ENCODE results near the gene ACAA1. TPM values are rescaled to one million over a fixed set of nuclear protein-coding genes. Genes with fewer than 3 reads are reported as not detected.
A peak's percentile ranks its signal among the peaks of the same experiment; 100 is the strongest.
"Not testable (repeated sequence)": the region's sequence is repeated elsewhere in the genome, so short reads cannot be mapped to it uniquely, and the experiment has no call there.

Gene ACAA1
- total and polyA plus RNA-seq, 10 of the 15 experiments (the other 5 are each of a cell fraction or from before 2014, with no cell fraction given), result 5.7 to 85.4 (median 60.6) TPM

DNA sequence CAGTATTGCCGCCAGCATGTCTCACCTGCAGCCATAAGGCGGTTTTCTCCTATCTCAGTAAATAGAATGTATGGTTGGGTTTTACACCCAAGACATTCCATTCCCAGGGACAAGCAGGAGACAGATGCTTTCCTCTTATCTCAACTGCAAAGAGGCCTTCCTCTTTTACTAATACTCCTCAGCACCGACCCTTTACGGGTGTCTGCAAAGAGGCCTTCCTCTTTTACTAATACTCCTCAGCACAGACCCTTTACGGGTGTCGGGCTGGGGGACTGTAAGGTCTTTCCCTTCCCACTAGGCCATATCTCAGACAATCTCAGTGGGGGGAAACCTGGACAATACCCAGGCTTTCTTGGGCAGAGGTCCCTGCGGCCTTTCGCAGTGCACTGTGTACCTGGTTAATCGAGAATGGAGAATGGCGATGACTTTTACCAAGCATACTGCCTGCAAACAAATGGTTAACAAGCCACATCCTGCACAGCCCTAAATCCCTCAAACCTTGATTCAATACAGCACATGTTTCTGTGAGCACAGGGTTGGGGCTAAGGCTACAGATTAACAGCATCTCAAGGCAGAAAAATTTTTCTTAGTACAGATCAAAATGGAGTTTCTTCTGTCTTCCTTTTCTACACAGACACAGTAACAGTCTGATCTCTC is 1.2 kb downstream of the ACAA1 start:
- peak overlapping the region; percentile 65 for H3K27ac ChIP-seq (ENCODE audit: control insufficient read depth, insufficient read depth)
- in situ Hi-C loops (cut with MboI); H2AFZ ChIP-seq (ENCODE audit: control insufficient read depth, low read depth, low read length); H3K9me3 ChIP-seq (replicated peaks; ENCODE audit: control insufficient read depth, insufficient read depth, low read length); DNase-seq (ENCODE audit: low read depth, low spot score); ATAC-seq; FAIRE-seq; H4K20me1 ChIP-seq (ENCODE audit: control insufficient read depth, insufficient read depth); BruUV-seq (replicated peaks); H3K27me3 ChIP-seq (replicated peaks in 1 of 2; ENCODE audit: control insufficient read depth in 2 of 2, insufficient read depth in 2 of 2, low read length in 1 of 2): not testable (repeated sequence)
- peak overlapping the region; percentile 76 for H3K4me3 ChIP-seq
- peak overlapping the region; percentile 85 for H3K4me2 ChIP-seq (ENCODE audit: control insufficient read depth, insufficient read depth)
- RAD21 ChIA-PET (ENCODE audit: unreplicated experiment), result interaction anchor here (1.2 to 1.4 kb wide), 2 partner anchors 35 to 131 kb away, joined by 3 to 6 read pairs; no protein-coding TSS in a partner anchor
- peaks cover 0 to 17% of the 10 kb centered on the region in 2 experiments; a peak in 2 of 4 replicates for H3K36me3 ChIP-seq (ENCODE audit: control insufficient read depth in 2 of 2, insufficient read depth in 2 of 2, low read length in 1 of 2)
- POLR2A ChIA-PET, result interaction anchor here (1.1 to 8.8 kb wide), 6 partner anchors 19 to 211 kb away, joined by 3 to 146 read pairs (median 4); partner anchors contain the start of genes OXSR1 and XYLB
- peaks cover 26% of the 10 kb centered on the region for H3K4me1 ChIP-seq (ENCODE audit: control insufficient read depth, insufficient read depth, low read length)
- TF ChIP-seq SPI1 (IDR thresholded peaks at IDR 0.05; ENCODE audit: borderline replicate concordance, insufficient read depth, low read depth, low read length), result peak; percentile 62
- H3K79me2 ChIP-seq (ENCODE audit: control insufficient read depth, insufficient read depth, low read length), result peaks cover 59% of the 10 kb centered on the region
- peak overlapping the region; percentile 79 for H3K9ac ChIP-seq (ENCODE audit: control insufficient read depth, insufficient read depth, low read length)
- WGBS (ENCODE audit: insufficient coverage, insufficient replicate concordance, low lambda C conversion rate, missing lambda C conversion rate), result 29% methylated on average over 10 of the region's 10 CpGs
- intact Hi-C loops (cut with micrococcal nuclease; ENCODE audit: unreplicated experiment), result loop anchor here (5.0 kb wide), 1 partner anchor 77 kb away; no protein-coding TSS in a partner anchor
- SMC1A ChIA-PET (ENCODE audit: uncharacterized antibody, unreplicated experiment), result interaction anchor here (0.8 to 8.2 kb wide), 2 partner anchors 29 to 105 kb away, joined by 3 to 92 read pairs; partner anchors contain the start of gene OXSR1
- CTCF ChIA-PET, result interaction anchor here (1.1 to 8.2 kb wide), 3 partner anchors 19 to 209 kb away, joined by 4 to 74 read pairs (median 6); partner anchors contain the start of gene OXSR1

DNA sequence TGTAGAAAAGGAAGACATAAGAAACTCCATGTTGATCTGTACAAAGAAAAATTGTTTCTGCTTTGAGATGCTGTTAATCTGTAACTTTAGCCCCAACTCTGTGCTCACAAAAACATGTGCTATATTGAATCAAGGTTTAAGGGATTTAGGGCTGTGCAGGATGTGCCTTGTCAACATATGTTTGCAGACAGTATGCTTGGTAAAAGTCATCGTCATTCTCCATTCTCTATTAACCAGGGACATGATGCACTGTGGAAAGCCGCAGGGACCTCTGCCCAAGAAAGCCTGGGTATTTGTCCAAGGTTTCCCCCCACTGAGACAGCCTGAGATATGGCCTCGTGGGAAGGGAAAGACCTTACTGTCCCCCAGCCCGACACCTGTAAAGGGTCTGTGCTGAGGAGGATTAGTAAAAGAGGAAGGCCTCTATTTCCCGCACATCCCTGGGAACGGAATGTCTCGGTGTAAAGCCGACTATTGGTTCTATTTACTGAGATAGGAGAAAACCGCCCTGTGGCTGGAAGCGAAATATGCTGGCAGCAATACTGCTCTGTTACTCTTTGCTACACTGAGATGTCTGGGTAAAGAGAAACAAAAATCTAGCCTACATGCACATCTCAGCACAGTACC is 2.3 kb downstream of the ACAA1 start:
- H3K27ac ChIP-seq (ENCODE audit: control insufficient read depth, insufficient read depth); FAIRE-seq; BruUV-seq (replicated peaks); SMC1A ChIA-PET (ENCODE audit: uncharacterized antibody, unreplicated experiment); RAD21 ChIA-PET (ENCODE audit: unreplicated experiment); in situ Hi-C loops (cut with MboI); H3K4me3 ChIP-seq; H3K9me3 ChIP-seq (replicated peaks; ENCODE audit: control insufficient read depth, insufficient read depth, low read length); H4K20me1 ChIP-seq (ENCODE audit: control insufficient read depth, insufficient read depth); ATAC-seq; H2AFZ ChIP-seq (ENCODE audit: control insufficient read depth, low read depth, low read length); H3K9ac ChIP-seq (ENCODE audit: control insufficient read depth, insufficient read depth, low read length); DNase-seq (ENCODE audit: low read depth, low spot score); H3K27me3 ChIP-seq (replicated peaks in 1 of 2; ENCODE audit: control insufficient read depth in 2 of 2, insufficient read depth in 2 of 2, low read length in 1 of 2): not testable (repeated sequence)
- Histone ChIP-seq H3K4me2 (ENCODE audit: control insufficient read depth, insufficient read depth) (peak overlapping the region; percentile 26; the same call in 1 of the 2 replicates), H3K4me1 (ENCODE audit: control insufficient read depth, insufficient read depth, low read length) (peaks cover 27% of the 10 kb centered on the region), H3K79me2 (ENCODE audit: control insufficient read depth, insufficient read depth, low read length) (peaks cover 48% of the 10 kb centered on the region), H3K36me3 (ENCODE audit: control insufficient read depth in 2 of 2, insufficient read depth in 2 of 2, low read length in 1 of 2) (peaks cover 0 to 27% of the 10 kb centered on the region in 2 experiments; a peak in 3 of 4 replicates)
- intact Hi-C loops (cut with micrococcal nuclease; ENCODE audit: unreplicated experiment), result loop anchor here (5.0 kb wide), 1 partner anchor 78 kb away; no protein-coding TSS in a partner anchor
- CTCF ChIA-PET, result interaction anchor here (0.5 to 6.0 kb wide), 4 partner anchors 20 to 212 kb away, joined by 3 to 54 read pairs (median 5); partner anchors contain the start of gene XYLB
- POLR2A ChIA-PET, result interaction anchor here (1.1 kb wide), 1 partner anchor 45 kb away, joined by 3 read pairs; no protein-coding TSS in a partner anchor
- WGBS (ENCODE audit: insufficient coverage, insufficient replicate concordance, low lambda C conversion rate, missing lambda C conversion rate), result 95% methylated on average over 10 of the region's 10 CpGs

All from GM12878 (cell line).